ENCODE data around the gene SORCS3. TPM values are rescaled to one million over a fixed set of nuclear protein-coding genes. Genes with fewer than 3 reads are reported as not detected.

SORCS3 gene
- total RNA-seq, 1 experiment from 2014 or later: 0.03 TPM

- no peaks in the 10 kb centered on the region for H3K27me3 ChIP-seq (ENCODE audit: control insufficient read depth, insufficient read depth, low read length)
- H3K4me3 ChIP-seq (ENCODE audit: insufficient read depth, low read depth, low read length): no peak overlapping the region
- DNase-seq: no peak
- H3K36me3 ChIP-seq (replicated peaks; ENCODE audit: control insufficient read depth, insufficient read depth, low read length): no peaks in the 10 kb centered on the region
Measured at GRCh38 chr10:105140600-105140999, 499.5 kb downstream of the SORCS3 start.

- no peak overlapping the region for H3K4me3 ChIP-seq (ENCODE audit: insufficient read depth, low read depth, low read length)
- H3K36me3 ChIP-seq (replicated peaks; ENCODE audit: control insufficient read depth, insufficient read depth, low read length): no peaks in the 10 kb centered on the region
- no peaks in the 10 kb centered on the region for H3K27me3 ChIP-seq (ENCODE audit: control insufficient read depth, insufficient read depth, low read length)
- no peak for DNase-seq
Measured at GRCh38 chr10:105145711-105146110, 504.6 kb downstream of the SORCS3 start.

DNA sequence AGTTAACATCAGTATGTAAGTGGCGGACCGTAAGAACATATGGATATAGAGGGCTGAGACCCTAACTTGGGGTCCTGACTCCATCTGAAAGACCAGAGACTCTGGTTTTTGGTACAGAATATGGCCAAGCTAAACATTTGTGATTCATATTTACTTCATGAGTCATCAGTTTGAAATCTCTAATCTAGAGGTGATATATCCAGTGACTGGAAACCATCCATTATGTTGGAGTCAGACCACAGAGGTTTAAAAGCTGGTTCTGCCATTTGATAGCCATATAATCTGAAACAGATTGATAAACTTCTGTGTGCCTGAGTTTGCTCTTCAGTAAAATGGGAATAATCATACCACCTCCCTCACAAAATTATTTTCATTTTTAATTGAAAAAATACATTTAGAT is 505.3 kb downstream of the SORCS3 start:
- no peak for DNase-seq
- no peaks in the 10 kb centered on the region for H3K36me3 ChIP-seq (replicated peaks; ENCODE audit: control insufficient read depth, insufficient read depth, low read length)
- no peaks in the 10 kb centered on the region for H3K27me3 ChIP-seq (ENCODE audit: control insufficient read depth, insufficient read depth, low read length)
- no peak overlapping the region for H3K4me3 ChIP-seq (ENCODE audit: insufficient read depth, low read depth, low read length)

DNA sequence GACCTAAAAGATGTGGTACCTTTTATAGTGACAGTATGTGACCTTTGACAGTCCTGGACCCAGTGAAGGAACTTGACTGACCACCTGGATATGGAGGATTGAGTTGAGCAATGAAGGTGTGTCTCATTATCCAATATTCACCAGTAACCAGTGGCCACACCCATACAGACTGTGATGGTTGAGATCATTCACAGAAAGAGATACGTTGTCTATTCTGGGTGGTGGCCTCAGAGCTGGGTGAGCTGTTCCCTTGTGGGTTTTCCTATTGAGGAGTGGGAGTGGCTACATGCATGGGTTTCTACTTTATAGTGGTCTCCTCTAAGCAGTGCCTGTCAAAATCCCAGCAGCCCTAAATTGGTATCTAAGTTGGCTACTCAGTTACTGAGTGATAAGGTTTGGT is 507.4 kb downstream of the SORCS3 start:
- Histone ChIP-seq H3K4me3 (ENCODE audit: insufficient read depth, low read depth, low read length) (no peak overlapping the region), H3K36me3 (replicated peaks; ENCODE audit: control insufficient read depth, insufficient read depth, low read length) (no peaks in the 10 kb centered on the region), H3K27me3 (ENCODE audit: control insufficient read depth, insufficient read depth, low read length) (no peaks in the 10 kb centered on the region)
- no peak for DNase-seq

- Histone ChIP-seq H3K27me3 (ENCODE audit: control insufficient read depth, insufficient read depth, low read length) (no peaks in the 10 kb centered on the region), H3K4me3 (ENCODE audit: insufficient read depth, low read depth, low read length) (no peak overlapping the region), H3K36me3 (replicated peaks; ENCODE audit: control insufficient read depth, insufficient read depth, low read length) (no peaks in the 10 kb centered on the region)
- DNase-seq: no peak
Measured at GRCh38 chr10:105148921-105149320, 507.8 kb downstream of the SORCS3 start.

GRCh38 chr10:105149371-105149891 is 508.3 kb downstream of the SORCS3 start:
- Histone ChIP-seq H3K27me3 (ENCODE audit: control insufficient read depth, insufficient read depth, low read length) (no peaks in the 10 kb centered on the region), H3K4me3 (ENCODE audit: insufficient read depth, low read depth, low read length) (no peak overlapping the region), H3K36me3 (replicated peaks; ENCODE audit: control insufficient read depth, insufficient read depth, low read length) (no peaks in the 10 kb centered on the region)
- no peak for DNase-seq

DNA sequence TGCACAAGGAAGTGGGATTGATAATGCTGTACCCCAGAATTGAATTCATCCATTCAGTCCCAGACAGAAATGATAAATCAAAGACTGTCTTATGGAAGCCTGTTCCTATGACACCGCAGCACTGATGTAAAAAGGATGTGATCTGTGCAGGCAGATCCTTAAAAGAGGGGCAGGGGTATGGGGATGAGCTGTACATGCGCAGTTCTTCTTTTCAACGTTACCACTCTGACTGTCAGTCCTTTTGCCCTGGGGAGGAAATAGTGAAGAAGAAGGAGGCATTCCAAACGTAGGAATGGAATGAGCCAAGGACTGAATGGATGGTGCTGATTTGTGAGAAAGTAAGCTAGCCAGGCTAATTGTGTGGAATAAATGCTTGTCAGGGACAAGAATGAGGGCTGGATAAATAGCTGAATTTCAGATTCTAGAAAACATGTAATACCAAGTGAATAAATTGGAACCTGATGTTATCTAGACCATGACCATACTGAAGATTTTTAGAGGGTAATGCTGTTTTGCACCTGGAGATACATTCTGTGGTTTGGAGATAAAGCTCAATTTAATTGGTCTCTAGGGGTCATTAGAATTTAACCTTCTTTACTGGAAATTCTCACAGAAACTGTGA is 509.3 kb downstream of the SORCS3 start:
- no peaks in the 10 kb centered on the region for H3K27me3 ChIP-seq (ENCODE audit: control insufficient read depth, insufficient read depth, low read length)
- no peak overlapping the region for H3K4me3 ChIP-seq (ENCODE audit: insufficient read depth, low read depth, low read length)
- no peak for DNase-seq
- no peaks in the 10 kb centered on the region for H3K36me3 ChIP-seq (replicated peaks; ENCODE audit: control insufficient read depth, insufficient read depth, low read length)

DNA sequence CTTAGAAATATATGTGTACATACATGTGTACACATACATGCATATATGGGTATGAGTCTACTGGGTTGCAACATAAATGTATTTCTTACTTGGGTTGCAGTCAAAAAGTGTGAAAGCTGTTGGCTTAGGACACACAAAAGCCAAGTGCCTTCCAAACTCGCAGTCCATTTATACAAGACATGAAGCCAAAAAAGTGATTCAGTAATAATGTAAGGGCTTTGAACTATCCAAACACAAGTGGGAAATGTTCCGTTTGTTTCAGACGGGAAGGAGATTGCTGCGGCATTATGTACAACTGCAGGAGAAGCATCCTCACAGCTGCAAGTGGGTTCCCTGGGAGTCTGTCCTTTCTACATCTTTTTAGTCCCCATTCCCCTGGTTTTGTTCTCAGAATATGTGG is 513.6 kb downstream of the SORCS3 start:
- Histone ChIP-seq H3K4me3 (ENCODE audit: insufficient read depth, low read depth, low read length) (no peak overlapping the region), H3K36me3 (replicated peaks; ENCODE audit: control insufficient read depth, insufficient read depth, low read length) (no peaks in the 10 kb centered on the region), H3K27me3 (ENCODE audit: control insufficient read depth, insufficient read depth, low read length) (no peaks in the 10 kb centered on the region)
- DNase-seq: no peak

DNA sequence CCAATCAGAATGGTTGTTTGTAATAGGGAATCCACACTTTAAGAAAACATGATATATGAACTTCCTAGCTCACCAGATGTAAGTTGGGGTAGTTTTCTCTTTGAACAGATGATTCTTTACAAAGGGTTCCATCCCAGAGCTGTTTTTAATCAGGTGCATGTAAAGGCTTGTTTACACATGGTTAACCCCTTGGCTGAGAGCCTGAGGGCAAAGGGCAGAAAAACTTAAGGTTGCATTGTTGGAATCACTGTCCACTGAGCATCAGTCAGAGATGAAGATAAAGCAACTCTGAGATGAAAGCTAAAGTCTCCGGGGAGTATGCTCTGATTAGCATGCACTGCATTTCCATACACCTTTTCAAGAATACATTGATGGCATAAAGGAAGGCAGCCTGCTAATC is 518.2 kb downstream of the SORCS3 start:
- no peak for DNase-seq

GRCh38 chr10:105161149-105161548 is 520.1 kb downstream of the SORCS3 start:
- Histone ChIP-seq H3K27me3 (ENCODE audit: control insufficient read depth, insufficient read depth, low read length) (no peaks in the 10 kb centered on the region), H3K36me3 (replicated peaks; ENCODE audit: control insufficient read depth, insufficient read depth, low read length) (no peaks in the 10 kb centered on the region), H3K4me3 (ENCODE audit: insufficient read depth, low read depth, low read length) (no peak overlapping the region)
- DNase-seq: no peak

More for the DNA sequence above, 518.2 kb downstream of the SORCS3 start:
- H3K27me3 ChIP-seq (ENCODE audit: control insufficient read depth, insufficient read depth, low read length): no peaks in the 10 kb centered on the region
- no peak overlapping the region for H3K4me3 ChIP-seq (ENCODE audit: insufficient read depth, low read depth, low read length)
- no peaks in the 10 kb centered on the region for H3K36me3 ChIP-seq (replicated peaks; ENCODE audit: control insufficient read depth, insufficient read depth, low read length)

- Histone ChIP-seq H3K4me3 (ENCODE audit: insufficient read depth, low read depth, low read length) (no peak overlapping the region), H3K27me3 (ENCODE audit: control insufficient read depth, insufficient read depth, low read length) (no peaks in the 10 kb centered on the region), H3K36me3 (replicated peaks; ENCODE audit: control insufficient read depth, insufficient read depth, low read length) (no peaks in the 10 kb centered on the region)
- peak; percentile 3 for DNase-seq
Measured at GRCh38 chr10:105161767-105162166, 520.7 kb downstream of the SORCS3 start.

GRCh38 chr10:105170521-105170920 is 529.4 kb downstream of the SORCS3 start:
- Histone ChIP-seq H3K36me3 (replicated peaks; ENCODE audit: control insufficient read depth, insufficient read depth, low read length) (no peaks in the 10 kb centered on the region), H3K27me3 (ENCODE audit: control insufficient read depth, insufficient read depth, low read length) (no peaks in the 10 kb centered on the region), H3K4me3 (ENCODE audit: insufficient read depth, low read depth, low read length) (no peak overlapping the region)
- DNase-seq: no peak

DNA sequence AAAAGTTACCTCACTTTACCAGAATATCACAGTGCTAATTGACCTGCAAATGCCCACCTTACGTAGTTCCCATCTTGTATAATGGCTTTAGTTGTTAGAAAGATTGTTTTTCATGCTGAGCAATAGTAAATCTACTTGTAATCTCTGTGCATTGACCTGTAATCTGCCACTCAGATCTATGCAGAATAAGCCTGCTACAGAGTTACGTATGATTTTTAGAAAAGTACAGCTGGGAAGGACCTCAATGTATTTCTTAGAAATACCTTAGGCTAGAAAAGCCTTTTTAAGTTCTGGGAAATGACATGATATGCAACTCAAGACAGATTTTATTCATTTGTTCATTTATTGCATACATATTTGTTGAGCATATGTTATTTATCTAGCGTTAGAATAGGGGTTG is 530.9 kb downstream of the SORCS3 start:
- DNase-seq: no peak
- Histone ChIP-seq H3K4me3 (ENCODE audit: insufficient read depth, low read depth, low read length) (no peak overlapping the region), H3K36me3 (replicated peaks; ENCODE audit: control insufficient read depth, insufficient read depth, low read length) (no peaks in the 10 kb centered on the region), H3K27me3 (ENCODE audit: control insufficient read depth, insufficient read depth, low read length) (no peaks in the 10 kb centered on the region)

DNA sequence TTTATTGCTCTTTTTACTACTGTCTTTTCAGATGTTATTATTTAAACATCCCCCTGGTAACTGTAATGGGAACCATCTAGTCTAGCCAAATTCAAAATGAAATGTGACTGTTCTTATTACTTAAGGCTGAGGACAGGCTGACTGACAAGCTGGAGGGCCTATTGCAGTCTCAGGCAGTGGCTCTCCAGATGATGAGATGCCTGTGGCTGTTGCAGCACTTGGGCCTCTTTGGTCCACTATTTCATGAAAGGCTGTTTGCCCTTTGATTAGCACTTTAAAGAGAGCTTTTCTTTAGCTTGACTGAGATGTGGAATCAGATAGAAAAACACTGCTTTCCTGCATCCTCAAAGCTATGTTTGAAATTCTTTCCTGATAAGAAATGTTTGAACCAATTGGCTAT is 540.5 kb downstream of the SORCS3 start:
- H3K4me3 ChIP-seq (ENCODE audit: insufficient read depth, low read depth, low read length): no peak overlapping the region
- no peak for DNase-seq
- no peaks in the 10 kb centered on the region for H3K36me3 ChIP-seq (replicated peaks; ENCODE audit: control insufficient read depth, insufficient read depth, low read length)
- H3K27me3 ChIP-seq (ENCODE audit: control insufficient read depth, insufficient read depth, low read length): no peaks in the 10 kb centered on the region

GRCh38 chr10:105183536-105183935 is 542.4 kb downstream of the SORCS3 start:
- no peak for DNase-seq
- H3K4me3 ChIP-seq (ENCODE audit: insufficient read depth, low read depth, low read length): no peak overlapping the region
- no peaks in the 10 kb centered on the region for H3K36me3 ChIP-seq (replicated peaks; ENCODE audit: control insufficient read depth, insufficient read depth, low read length)
- H3K27me3 ChIP-seq (ENCODE audit: control insufficient read depth, insufficient read depth, low read length): no peaks in the 10 kb centered on the region

GRCh38 chr10:105185161-105185560 is 544.1 kb downstream of the SORCS3 start:
- Histone ChIP-seq H3K36me3 (replicated peaks; ENCODE audit: control insufficient read depth, insufficient read depth, low read length) (no peaks in the 10 kb centered on the region), H3K27me3 (ENCODE audit: control insufficient read depth, insufficient read depth, low read length) (no peaks in the 10 kb centered on the region), H3K4me3 (ENCODE audit: insufficient read depth, low read depth, low read length) (no peak overlapping the region)
- no peak for DNase-seq

Data from H7 (cell line).